Amygdala (tissue), 56 donors: ENCODE measurements around the gene LLGL2.
A peak's percentile ranks its signal among the peaks of the same experiment; 100 is the strongest.

Source experiments
- DNase-seq, 56 donors: peaks; one replicate each; lab custom pipeline; 2025; lab: John Stamatoyannopoulos, UW

Gene LLGL2

DNA sequence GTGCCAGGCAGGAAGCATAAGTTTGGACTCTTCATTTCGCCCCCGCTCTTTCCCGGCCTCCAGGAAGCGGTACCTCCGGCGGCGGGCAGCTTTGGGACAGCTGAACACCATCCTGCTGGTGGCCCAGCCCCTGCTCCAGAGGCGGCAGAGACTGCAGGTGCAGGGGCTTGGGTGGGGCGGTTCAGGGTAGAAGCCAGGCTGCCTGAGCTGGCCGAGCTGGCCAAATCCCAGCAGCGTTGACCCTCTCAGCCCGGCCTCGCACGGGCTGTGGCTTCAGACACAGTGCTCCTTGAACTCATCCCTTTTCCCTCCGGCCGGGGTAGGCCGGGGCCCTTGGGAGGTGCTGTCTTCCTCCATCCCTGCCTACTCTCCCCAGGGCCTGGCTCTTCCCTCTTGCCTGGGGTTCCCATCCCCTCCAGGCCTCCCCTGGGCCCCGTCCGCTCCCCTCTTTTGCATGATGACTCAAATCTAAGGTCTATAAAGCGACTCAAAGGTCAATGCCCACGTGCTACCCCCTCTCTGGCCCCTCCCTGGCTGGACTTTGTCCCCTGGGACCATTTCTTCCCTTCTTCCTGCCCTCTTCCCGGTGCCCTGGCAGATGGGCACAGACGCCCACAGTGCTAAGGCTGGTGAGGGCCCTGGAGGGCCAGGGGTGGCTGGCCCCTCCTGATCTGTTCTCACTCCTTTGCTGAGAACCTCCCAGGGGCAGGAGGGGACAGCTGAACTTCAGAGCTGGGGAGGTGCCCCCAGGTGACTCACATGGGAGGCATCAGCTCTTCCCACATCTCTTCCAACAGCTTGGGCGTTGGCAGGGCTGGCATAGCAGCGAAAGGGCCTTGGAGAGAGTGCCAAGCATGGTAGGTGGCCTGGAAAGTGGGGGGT lies 84.8 kb downstream of the LLGL2 start:
- DNase-seq, result no peak

DNA sequence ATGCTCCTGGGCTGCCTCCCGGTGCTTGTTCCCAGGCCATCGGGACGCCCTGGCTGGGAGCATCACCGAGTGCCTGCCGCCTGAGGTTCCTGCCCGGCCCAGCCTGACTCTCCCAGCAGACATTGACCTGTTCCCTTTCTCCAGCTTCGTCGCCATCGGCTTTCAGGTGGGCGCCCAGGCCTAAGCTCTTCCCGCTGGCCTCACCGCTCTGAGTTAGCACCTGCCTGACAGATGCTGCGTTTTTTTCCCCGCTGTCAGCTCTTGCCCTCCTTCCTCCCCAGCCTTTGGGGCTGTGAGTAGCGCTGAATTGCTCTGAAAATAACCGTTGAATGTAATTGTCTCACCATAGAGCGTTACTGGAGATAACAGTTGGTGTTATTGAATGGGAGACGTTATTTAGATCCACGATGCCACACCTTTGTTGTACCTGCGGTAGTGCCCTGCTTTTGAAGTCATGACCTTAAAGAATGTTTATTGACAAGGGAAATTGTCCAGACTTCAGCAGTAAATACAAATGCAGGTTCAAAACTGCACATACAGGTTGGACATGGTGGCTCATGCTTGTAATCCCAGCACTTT lies 86.4 kb downstream of the LLGL2 start:
- no peak for DNase-seq

DNA sequence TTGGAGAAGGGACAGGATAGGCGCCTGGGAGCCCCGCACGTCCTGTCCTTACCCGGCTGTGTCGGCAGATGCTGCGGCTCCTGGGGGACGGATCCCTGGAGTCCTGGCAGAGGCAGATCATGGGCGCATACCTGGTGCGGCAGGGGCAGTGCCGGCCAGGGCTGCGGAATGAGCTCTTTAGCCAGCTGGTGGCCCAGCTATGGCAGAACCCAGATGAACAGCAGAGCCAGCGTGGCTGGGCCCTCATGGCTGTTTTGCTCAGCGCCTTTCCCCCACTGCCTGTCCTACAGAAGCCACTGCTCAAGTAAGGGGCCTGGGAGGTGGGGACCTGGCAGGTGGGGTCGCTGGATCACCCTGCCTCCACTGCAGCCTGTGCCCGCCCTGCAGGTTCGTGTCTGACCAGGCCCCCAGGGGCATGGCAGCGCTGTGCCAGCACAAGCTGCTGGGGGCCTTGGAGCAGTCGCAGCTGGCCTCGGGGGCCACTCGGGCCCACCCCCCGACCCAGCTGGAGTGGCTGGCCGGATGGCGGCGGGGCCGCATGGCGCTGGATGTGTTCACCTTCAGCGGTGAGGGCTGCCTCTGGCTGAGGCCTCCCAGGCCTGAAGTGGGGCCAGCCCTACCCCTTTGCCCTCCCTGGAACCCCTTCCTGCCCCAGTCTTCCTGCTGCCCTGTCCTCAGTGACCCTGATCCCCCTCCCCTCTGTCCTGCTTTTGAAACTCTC lies 87.6 kb downstream of the LLGL2 start:
- DNase-seq, result no peak

DNA sequence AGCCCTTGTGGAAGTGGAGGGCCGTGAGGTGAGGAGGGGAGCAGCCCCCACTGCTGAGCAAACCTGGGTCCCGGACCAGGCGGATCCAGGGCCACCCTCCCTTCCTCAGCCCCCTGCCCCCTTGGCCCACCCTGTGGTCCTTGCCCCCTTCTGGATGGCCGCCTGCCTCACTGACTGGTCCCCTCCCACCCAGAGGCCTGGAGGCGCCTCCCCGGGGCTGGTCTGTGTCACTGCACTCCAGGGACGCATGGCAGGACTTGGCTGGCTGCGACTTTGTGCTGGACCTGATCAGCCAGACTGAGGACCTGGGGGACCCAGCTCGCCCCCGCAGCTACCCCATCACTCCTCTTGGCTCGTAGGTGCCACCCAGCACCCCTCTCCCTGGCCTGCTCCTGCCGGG lies 88.5 kb downstream of the LLGL2 start:
- DNase-seq, result no peak

DNA sequence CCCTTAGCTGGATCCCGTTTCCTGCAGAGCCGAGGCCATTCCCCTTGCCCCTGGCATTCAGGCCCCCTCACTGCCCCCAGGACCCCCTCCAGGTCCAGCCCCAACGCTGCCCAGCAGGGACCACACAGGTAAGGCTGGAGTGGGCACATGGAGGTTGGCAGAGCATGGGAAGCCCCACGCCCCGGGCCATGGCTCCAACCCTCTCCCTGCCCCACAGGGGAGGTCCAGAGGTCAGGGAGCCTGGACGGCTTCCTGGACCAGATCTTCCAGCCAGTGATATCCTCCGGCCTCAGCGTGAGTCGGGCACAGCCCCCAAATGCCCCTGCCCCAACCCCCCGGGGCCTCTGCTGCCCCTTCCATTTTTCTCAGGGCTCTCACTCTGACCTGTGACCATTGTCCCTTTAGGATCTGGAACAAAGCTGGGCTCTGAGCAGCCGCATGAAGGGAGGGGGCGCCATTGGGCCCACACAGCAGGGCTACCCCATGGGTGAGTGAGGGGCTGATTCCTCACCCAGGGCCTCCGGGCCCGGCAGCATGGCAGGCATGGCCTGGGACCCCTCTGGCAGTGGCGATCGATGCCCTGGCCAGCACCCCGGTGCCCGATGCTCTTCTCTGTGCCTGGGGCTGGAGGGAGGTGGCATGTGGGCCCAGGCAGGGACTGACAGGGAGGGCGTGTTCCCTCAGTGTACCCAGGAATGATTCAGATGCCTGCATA lies 89.2 kb downstream of the LLGL2 start:
- no peak for DNase-seq

DNA sequence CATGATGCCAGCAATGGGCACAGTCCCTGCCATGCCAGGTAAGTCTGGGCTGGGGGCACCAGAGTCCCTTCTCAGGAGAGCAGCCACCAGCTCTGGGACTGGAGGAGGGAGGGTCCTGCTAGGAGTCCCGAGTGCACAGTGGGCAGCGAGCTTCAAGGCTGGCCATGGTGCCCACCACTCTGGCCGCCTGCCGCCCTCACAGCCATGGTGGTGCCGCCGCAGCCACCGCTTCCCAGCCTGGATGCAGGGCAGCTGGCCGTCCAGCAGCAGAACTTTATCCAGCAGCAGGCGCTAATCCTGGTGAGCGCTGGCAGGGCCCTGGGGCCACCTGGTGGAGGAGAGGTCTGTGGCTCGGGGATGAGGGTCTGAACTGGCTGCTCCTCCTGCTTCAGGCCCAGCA lies 89.8 kb downstream of the LLGL2 start:
- DNase-seq, result no peak

DNA sequence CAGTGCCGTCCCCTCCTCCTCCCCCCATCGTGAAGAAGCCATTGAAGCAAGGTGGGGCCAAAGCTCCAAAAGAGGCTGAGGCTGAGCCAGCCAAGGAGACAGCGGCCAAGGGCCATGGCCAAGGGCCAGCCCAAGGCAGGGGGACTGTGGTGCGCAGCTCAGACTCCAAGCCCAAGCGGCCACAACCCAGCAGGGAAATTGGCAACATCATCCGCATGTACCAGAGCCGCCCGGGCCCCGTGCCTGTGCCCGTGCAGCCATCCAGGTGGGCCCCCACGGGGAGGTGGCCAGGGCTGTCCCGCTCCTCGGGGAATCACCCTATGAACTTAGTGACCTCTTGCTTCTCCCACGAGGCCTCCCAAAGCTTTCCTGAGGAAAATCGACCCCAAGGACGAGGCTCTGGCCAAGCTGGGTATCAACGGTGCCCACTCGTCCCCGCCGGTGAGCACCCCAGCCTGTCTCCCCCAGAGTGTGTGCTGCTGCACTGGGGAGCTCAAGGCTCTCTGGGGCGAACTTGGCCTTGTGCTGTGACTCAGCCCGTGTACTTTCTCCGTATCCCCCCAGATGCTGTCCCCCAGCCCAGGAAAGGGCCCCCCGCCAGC lies 91.1 kb downstream of the LLGL2 start:
- no peak for DNase-seq

DNA sequence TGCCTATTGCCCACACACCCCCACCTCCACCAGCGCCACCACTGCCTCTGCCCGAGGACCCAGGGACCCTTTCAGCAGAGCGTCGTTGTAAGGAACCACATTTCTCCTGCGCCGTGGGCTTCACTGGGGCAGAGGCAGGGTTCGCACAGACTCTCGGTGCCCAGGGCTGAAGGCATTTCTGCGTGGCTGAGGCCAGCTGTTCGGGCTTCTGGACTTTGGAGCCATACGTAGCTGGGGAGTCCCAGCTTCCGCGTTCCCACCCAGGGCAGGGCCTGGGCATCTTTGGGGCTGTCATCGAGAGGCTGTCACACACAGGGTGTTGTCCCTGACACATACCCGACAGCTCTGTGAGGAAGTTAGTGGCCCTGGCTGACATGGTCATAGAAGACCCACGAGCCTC lies 91.7 kb downstream of the LLGL2 start:
- no peak for DNase-seq

DNA sequence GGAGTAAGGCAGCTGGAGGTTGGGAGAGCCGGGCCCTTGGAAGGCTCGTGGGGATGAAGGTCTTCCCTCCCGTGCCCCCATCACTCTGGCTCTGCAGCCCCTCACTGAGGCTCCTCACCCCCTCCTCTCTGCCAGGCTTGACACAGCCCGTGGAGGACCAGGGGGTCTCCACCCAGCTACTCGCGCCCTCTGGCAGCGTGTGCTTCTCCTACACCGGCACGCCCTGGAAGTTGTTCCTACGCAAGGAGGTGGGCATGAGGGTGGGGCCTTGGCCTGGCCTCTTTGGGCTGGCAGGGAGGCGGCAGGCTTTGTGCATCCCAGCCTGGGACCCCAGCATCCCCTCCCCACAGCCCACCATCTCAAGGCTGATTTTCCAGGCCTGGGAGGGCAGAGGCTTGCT lies 92.2 kb downstream of the LLGL2 start:
- DNase-seq, result no peak

DNA sequence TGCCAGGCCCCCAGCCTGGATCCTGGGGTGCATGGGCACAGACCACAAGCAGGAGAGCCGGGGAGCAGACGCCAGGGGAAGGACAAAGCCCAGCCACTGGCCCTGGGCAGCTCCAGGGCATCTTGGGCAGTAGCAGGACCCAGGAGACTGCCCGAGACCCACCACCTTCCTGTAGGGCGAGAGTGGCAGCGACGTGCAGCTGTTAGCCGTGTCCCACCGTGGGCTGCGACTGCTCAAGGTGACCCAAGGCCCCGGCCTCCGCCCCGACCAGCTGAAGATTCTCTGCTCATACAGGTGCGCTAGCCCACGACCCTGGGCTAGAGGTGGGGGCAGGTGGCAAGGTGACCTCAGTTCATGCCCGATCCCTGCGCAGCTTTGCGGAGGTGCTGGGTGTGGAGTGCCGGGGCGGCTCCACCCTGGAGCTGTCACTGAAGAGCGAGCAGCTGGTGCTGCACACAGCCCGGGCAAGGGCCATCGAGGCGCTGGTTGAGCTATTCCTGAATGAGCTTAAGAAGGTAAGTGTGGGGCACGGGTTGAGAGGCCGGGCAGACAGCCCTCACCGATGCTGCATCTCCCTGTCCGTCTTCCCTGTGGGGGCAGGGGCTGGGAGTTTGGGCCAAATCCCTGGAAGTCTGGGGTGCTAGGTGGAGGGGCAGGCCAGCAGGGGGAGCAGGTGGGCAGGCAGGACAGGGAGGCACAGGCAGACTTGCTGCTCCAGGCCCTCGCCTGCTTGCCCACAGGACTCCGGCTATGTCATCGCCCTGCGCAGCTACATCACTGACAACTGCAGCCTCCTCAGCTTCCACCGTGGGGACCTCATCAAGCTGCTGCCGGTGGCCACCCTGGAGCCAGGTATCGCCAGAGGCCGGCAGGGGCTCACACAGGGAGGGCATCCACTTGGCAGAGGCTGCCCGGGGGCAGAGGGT lies 94.3 kb downstream of the LLGL2 start:
- DNase-seq, result peak in 2 of 56 donors; percentile 6 to 25

DNA sequence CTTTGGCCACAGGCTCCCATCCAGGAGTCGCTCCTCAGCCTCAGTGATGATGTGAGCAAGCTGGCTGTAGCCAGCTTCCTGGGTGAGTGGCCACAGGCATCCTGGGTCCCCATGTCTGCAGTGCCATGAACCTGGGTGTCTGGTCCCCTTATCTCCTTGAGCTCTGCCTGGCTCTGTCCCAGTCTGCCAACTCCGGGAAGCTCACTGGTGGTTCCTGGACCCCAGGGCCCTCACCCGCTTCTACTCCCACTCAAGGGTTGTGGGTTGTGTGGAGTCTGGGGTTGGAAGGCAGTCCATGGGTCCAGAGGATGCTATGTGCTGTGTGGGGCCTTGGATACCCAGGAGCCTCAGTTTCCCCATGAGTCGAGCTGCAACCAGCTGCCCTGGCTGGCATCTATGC lies 96.0 kb downstream of the LLGL2 start:
- no peak for DNase-seq

DNA sequence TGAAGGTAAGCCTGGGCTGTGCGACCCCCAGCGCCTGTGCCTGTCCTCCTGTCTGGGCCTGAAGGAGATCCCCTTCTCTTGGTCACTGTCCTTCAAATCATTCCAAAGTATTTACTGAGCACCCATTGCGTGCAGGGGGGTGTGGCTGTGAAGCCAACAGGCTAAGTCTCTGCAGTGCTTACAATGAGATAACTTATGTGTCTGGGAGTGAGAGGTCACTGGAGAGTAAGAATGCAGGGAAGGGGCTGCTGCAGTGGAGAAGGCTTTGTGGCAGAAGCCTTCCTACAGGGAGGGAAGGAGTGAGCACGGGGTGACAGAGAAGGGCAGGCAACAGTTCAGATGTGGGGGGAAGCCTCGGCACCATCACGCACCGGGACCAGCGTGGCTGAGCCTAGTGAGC lies 96.6 kb downstream of the LLGL2 start:
- no peak for DNase-seq

DNA sequence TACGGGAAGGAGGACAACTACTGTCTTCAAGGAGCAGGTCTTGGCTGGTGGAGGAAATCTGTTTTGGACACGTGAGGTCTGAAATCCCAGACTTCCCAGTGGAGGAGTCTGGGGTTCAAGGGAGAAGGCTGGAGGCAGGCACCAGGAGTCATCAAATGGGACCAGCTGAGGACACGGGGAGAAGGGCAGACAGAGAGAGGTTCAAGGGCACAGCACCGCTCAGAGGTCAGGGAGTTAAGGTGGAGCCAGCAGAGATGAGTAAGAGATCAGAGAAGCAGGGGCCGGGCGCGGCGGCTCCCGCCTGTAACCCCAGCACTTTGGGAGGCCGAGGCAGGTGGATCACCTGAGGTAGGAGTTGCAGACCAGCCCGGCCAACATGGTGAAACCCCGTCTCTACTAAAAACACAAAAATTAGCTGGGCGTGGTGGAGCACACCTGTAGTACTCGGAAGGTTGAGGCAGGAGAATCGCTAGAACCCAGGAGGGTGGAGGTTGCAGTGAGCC lies 97.3 kb downstream of the LLGL2 start:
- DNase-seq, result no peak

DNA sequence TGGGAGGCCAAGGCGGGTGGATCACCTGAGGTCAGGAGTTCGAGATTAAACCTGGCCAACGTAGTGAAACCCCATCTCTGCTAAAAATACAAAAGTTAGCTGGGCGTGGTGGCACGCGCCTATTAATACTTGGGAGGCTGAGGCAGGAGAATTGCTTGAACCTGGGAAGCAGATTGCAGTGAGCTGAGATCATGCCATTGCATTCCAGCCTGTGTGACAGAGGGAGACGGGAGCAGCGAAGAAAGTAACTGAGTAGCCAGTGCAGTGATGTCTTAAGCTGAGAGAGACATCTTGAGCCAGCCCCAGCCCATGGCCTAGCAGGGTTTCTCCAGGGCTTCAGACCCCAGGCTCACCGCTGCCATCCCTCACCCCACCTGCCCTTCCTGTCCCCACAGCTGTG lies 97.9 kb downstream of the LLGL2 start:
- no peak for DNase-seq

DNA sequence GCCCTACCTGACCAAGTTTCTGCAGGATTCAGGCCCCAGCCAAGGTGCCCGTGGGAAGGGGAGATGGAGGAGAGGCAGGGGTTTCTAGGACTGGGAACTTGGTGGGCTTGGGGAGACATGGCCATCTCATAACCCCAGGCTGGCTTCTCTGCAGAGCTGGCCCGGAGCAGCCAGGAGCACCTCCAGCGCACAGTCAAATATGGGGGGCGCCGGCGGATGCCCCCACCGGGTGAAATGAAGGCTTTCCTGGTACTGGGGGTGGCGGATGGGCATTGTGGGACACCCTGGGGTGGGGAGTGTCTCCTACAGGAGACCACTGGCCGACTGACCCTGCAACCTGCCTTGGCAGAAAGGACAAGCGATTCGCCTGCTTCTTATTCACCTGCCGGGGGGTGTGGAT lies 98.5 kb downstream of the LLGL2 start:
- no peak for DNase-seq
